ENCODE results near the gene PTPRT. TPM values are rescaled to one million over a fixed set of nuclear protein-coding genes. Genes with fewer than 3 reads are reported as not detected.

The PTPRT gene
- total and polyA plus RNA-seq, 2 of the 13 experiments (the other 11 are each of a cell fraction or from before 2014, with no cell fraction given), result under 0.01 to 0.09 TPM

GRCh38 chr20:43188861-43189553, 699 bp downstream of the PTPRT start:
- H3K36me3 ChIP-seq (replicated peaks in 1 of 2; ENCODE audit: control insufficient read depth in 1 of 2, insufficient read depth in 2 of 2, low read length in 2 of 2), result no peaks in the 10 kb centered on the region
- no peak overlapping the region for H3K27ac ChIP-seq (ENCODE audit: extremely low read length, insufficient read depth, low read length)
- no peak overlapping the region for H3K4me3 ChIP-seq (replicated peaks in 1 of 3; ENCODE audit: insufficient read depth in 1 of 3, low read depth in 2 of 3, low read length in 3 of 3)
- no peak overlapping the region for H2AFZ ChIP-seq (ENCODE audit: low read length)
- POLR2A ChIA-PET, result no interaction called here
- intact Hi-C loops (cut with micrococcal nuclease; ENCODE audit: unreplicated experiment), result no loop called here
- no peak for ATAC-seq
- in situ Hi-C loops (cut with HindIII; ENCODE audit: extremely low pct_ligation_motif_present, low pct_unique_long_range_greater_than_20kb), result no loop called here
- no peak overlapping the region for H3K4me2 ChIP-seq (ENCODE audit: low read depth, low read length)
- 41% methylated on average over 59 of the region's 64 CpGs for WGBS (ENCODE audit: low lambda C conversion rate)
- H3K9me3 ChIP-seq (ENCODE audit: low read length), result no peaks in the 10 kb centered on the region
- no peaks in the 10 kb centered on the region; the same call in 1 of the 2 replicates for H4K20me1 ChIP-seq (ENCODE audit: insufficient read depth, low read length)
- no peak for FAIRE-seq
- H3K79me2 ChIP-seq (ENCODE audit: insufficient read depth, low read length), result no peaks in the 10 kb centered on the region
- CTCF ChIA-PET (ENCODE audit: low intra/inter-chr PET ratio, low total read pairs), result no interaction called here
- no peaks in the 10 kb centered on the region for H3K4me1 ChIP-seq (ENCODE audit: insufficient read depth, low read length)
- BruUV-seq (replicated peaks), result no TSS peak
- H3K9ac ChIP-seq (ENCODE audit: insufficient read depth, low read depth, low read length), result no peak overlapping the region
- peaks cover 9 to 44% of the 10 kb centered on the region in 2 experiments; a peak in 3 of 5 replicates for H3K27me3 ChIP-seq (ENCODE audit: control insufficient read depth in 1 of 2, insufficient read depth in 2 of 2, low read length in 2 of 2)
- DNase-seq (ENCODE audit: low spot score), result no peak
- TF ChIP-seq ZNF704 (CRISPR knock-in tag; IDR thresholded peaks at IDR 0.05; ENCODE audit: borderline replicate concordance) (no peak), SAP130 (CRISPR knock-in tag; IDR thresholded peaks at IDR 0.05; ENCODE audit: low read depth) (no peak), ZBTB44 (CRISPR knock-in tag; IDR thresholded peaks at IDR 0.05) (no peak), ZNF205 (CRISPR knock-in tag; IDR thresholded peaks at IDR 0.05) (no peak), NCOA1 (CRISPR knock-in tag; IDR thresholded peaks at IDR 0.05) (no peak), MAFG (CRISPR knock-in tag; IDR thresholded peaks at IDR 0.05) (no peak), ZNF510 (CRISPR knock-in tag; IDR thresholded peaks at IDR 0.05; ENCODE audit: low read depth) (no peak), ZBTB10 (CRISPR knock-in tag; IDR thresholded peaks at IDR 0.05; ENCODE audit: borderline replicate concordance) (no peak), ZNF296 (CRISPR knock-in tag; conservative IDR thresholded peaks at IDR 0.05) (no peak), ZSCAN21 (CRISPR knock-in tag; IDR thresholded peaks at IDR 0.05; ENCODE audit: borderline replicate concordance) (no peak), PRDM4 (CRISPR knock-in tag; IDR thresholded peaks at IDR 0.05; ENCODE audit: borderline replicate concordance) (no peak), ISX (CRISPR knock-in tag; conservative IDR thresholded peaks at IDR 0.05) (no peak), ZNF282 (IDR thresholded peaks at IDR 0.05; ENCODE audit: partially characterized antibody) (no peak), ARID3A (IDR thresholded peaks at IDR 0.05; ENCODE audit: low read depth, low read length) (no peak)
